ENCODE results near the gene ADA. TPM values are rescaled to one million over a fixed set of nuclear protein-coding genes. Genes with fewer than 3 reads are reported as not detected.

Gene ADA
- total and polyA plus RNA-seq, 3 donors from 2014 or later: 8.2 to 11.2 (median 10.0) TPM

GRCh38 chr20:44598423-44599305 lies 52.8 kb downstream of the ADA start:
- TF ChIP-seq CTCF (IDR thresholded peaks at IDR 0.05): no peak
- no peak for TF ChIP-seq POLR2A (IDR thresholded peaks at IDR 0.05)
- H3K4me3 ChIP-seq: no peak overlapping the region
- no peak for DNase-seq
- WGBS, 2 donors: 72 to 75% methylated on average over 3 to 4 of the region's 4 CpGs
- H3K4me1 ChIP-seq: peaks cover 51% of the 10 kb centered on the region
- H3K27me3 ChIP-seq: no peaks in the 10 kb centered on the region
- no peaks in the 10 kb centered on the region for H3K9me3 ChIP-seq
- intact Hi-C loops (cut with DNase I; ENCODE audit: low total_unique reads): no loop called here
- no peaks in the 10 kb centered on the region for H3K36me3 ChIP-seq (ENCODE audit: low read depth, missing control alignments)
- H3K27ac ChIP-seq: peak overlapping the region in 1 of 2 donors; percentile 46

GRCh38 chr20:44597930-44598329 lies 53.6 kb downstream of the ADA start:
- peaks cover 51% of the 10 kb centered on the region for H3K4me1 ChIP-seq
- intact Hi-C loops (cut with DNase I; ENCODE audit: low total_unique reads): no loop called here
- no peak overlapping the region for H3K4me3 ChIP-seq
- H3K27ac ChIP-seq: peak overlapping the region in 1 of 2 donors; percentile 46
- H3K36me3 ChIP-seq (ENCODE audit: low read depth, missing control alignments): no peaks in the 10 kb centered on the region
- WGBS, 2 donors: 58 to 67% methylated on average over 4 of the region's 4 CpGs
- no peak for DNase-seq
- no peaks in the 10 kb centered on the region for H3K27me3 ChIP-seq
- no peak for TF ChIP-seq POLR2A (IDR thresholded peaks at IDR 0.05)
- TF ChIP-seq CTCF (IDR thresholded peaks at IDR 0.05): no peak
- no peaks in the 10 kb centered on the region for H3K9me3 ChIP-seq

GRCh38 chr20:44597516-44597915 lies 54.0 kb downstream of the ADA start:
- Histone ChIP-seq H3K4me3 (no peak overlapping the region), H3K27ac (peak overlapping the region in 1 of 2 donors; percentile 46), H3K27me3 (no peaks in the 10 kb centered on the region), H3K36me3 (ENCODE audit: low read depth, missing control alignments) (no peaks in the 10 kb centered on the region), H3K4me1 (peaks cover 51% of the 10 kb centered on the region), H3K9me3 (no peaks in the 10 kb centered on the region)
- TF ChIP-seq POLR2A (IDR thresholded peaks at IDR 0.05) (no peak), CTCF (IDR thresholded peaks at IDR 0.05) (no peak)
- WGBS, 2 donors: 69 to 79% methylated on average over 4 of the region's 4 CpGs
- DNase-seq: no peak
- intact Hi-C loops (cut with DNase I; ENCODE audit: low total_unique reads): no loop called here

- H3K27ac ChIP-seq: no peak overlapping the region
Observed at GRCh38 chr20:44596876-44597275, 54.6 kb downstream of the ADA start.

GRCh38 chr20:44596010-44596409 lies 55.5 kb downstream of the ADA start:
- Histone ChIP-seq H3K4me1 (peaks cover 36% of the 10 kb centered on the region), H3K27me3 (no peaks in the 10 kb centered on the region), H3K36me3 (ENCODE audit: low read depth, missing control alignments) (no peaks in the 10 kb centered on the region), H3K27ac (no peak overlapping the region), H3K9me3 (no peaks in the 10 kb centered on the region), H3K4me3 (no peak overlapping the region)
- intact Hi-C loops (cut with DNase I; ENCODE audit: low total_unique reads): no loop called here
- no peak for DNase-seq
- WGBS, 2 donors: 90 to 92% methylated on average over 4 of the region's 4 CpGs
- TF ChIP-seq POLR2A (IDR thresholded peaks at IDR 0.05): no peak
- no peak for TF ChIP-seq CTCF (IDR thresholded peaks at IDR 0.05)

More at GRCh38 chr20:44596876-44597275, 54.6 kb downstream of the ADA start:
- no peaks in the 10 kb centered on the region for H3K36me3 ChIP-seq (ENCODE audit: low read depth, missing control alignments)
- H3K27me3 ChIP-seq: no peaks in the 10 kb centered on the region
- H3K4me3 ChIP-seq: no peak overlapping the region
- peaks cover 44% of the 10 kb centered on the region for H3K4me1 ChIP-seq
- 92 to 95% methylated on average over 3 of the region's 3 CpGs for WGBS, 2 donors
- DNase-seq: no peak
- H3K9me3 ChIP-seq: no peaks in the 10 kb centered on the region
- TF ChIP-seq POLR2A (IDR thresholded peaks at IDR 0.05): no peak
- intact Hi-C loops (cut with DNase I; ENCODE audit: low total_unique reads): no loop called here

All from testis (tissue), 3 donors.